GM21786 (cell line): ENCODE results near the gene FAM9B.

Source experiments
- ATAC-seq: cut with Tn5 transposase; IDR thresholded peaks from one replicate; pipeline ENCODE4 v1.9.1; 2021; ENCODE audit not compliant: unreplicated experiment

FAM9B gene

GRCh38 chrX:8981723-8982122 lies 52.2 kb downstream of the FAM9B start:
- no peak for ATAC-seq

DNA sequence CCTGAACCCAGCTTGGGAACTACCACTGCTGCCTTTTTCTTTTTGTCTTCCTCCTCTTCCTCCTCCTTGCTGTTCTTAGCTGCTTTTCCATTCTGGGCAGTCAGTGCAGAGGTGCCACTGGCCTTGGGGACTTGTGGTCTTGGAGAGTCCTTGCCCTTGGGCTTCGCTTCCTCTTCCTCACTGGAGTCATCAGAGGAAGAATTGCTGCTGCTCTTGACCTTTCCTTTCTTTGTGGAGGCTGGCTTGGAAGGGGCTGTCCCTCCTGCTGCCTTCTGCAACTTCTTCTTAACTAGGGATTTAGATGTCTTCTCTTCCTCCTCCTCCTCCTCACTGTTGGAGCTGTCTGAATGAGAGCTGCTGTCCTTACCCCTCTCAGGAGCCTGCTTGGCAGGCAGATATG lies 53.2 kb downstream of the FAM9B start:
- no peak for ATAC-seq
